Activated CD8-positive, alpha-beta T cell treated with anti-CD3 and anti-CD28 coated beads for 36 hours (primary cell): ENCODE results near the gene ATP6V0C. TPM values are rescaled to one million over a fixed set of nuclear protein-coding genes. Genes with fewer than 3 reads are reported as not detected.

Experiments used
- ATAC-seq: fragments of 200-7000 bp; cut with Tn5 transposase; one replicate; pipeline ENCODE4 v1.10.0; 2021; ENCODE audit warnings: mild to moderate bottlenecking, moderate library complexity
- CTCF ChIA-PET: fragments of 350-600 bp; sonication (Branson Sonifier 250); formaldehyde crosslinking; loops from one replicate; lab custom pipeline; 2021; ENCODE audit warnings: antibody characterized with exemption; lab: Charles Lee
- POLR2A ChIA-PET: fragments of 350-600 bp; sonication (Branson Sonifier 250); formaldehyde crosslinking; loops from one replicate; lab custom pipeline; 2021; ENCODE audit warnings: antibody characterized with exemption; lab: Charles Lee
- DNase-seq: peaks from one replicate; pipeline ENCODE4 v3.0.0-alpha.2; 2020
- H3K27ac Mint-ChIP-seq: one replicate; pipeline ENCODE4 v1.8.0; 2021; ENCODE audit warnings: mild to moderate bottlenecking, mixed read lengths
- H3K27me3 Mint-ChIP-seq: one replicate; pipeline ENCODE4 v1.8.0; 2021; ENCODE audit warnings: mixed read lengths
- H3K36me3 Mint-ChIP-seq: one replicate; pipeline ENCODE4 v1.8.0; 2021; ENCODE audit warnings: low read depth, mixed read lengths
- H3K4me1 Mint-ChIP-seq: one replicate; pipeline ENCODE4 v1.8.0; 2021; ENCODE audit warnings: low read depth, mixed read lengths
- H3K4me3 Mint-ChIP-seq: one replicate; pipeline ENCODE4 v1.8.0; 2021; ENCODE audit warnings: mild to moderate bottlenecking, moderate library complexity, mixed read lengths
- H3K9me3 Mint-ChIP-seq: one replicate; pipeline ENCODE4 v1.8.0; 2021; ENCODE audit warnings: mixed read lengths
- intact Hi-C: fragments of 100-400 bp; cut with micrococcal nuclease; formaldehyde crosslinking; loops from one replicate; pipeline ENCODE4 v1.10.0; 2022
- total RNA-seq, 2 experiments: library from RNA; stranded (reverse); gene quantifications; one replicate each; pipeline ENCODE4 v1.2.3, GENCODE V29; 2021
- TF ChIP-seq, protein P1 (sequence below): fragments of 200-600 bp; IDR thresholded peaks from one replicate; pipeline ENCODE4 v1.8.0; 2022; ENCODE audit warnings: antibody characterized with exemption, mild to moderate bottlenecking

Gene ATP6V0C
- total RNA-seq, 2 experiments from 2014 or later = 85.9 to 88.6 TPM

- ATAC-seq (no peak), DNase-seq (no peak)
- Mint-ChIP-seq H3K4me3 (no peak overlapping the region), H3K27me3 (no peaks in the 10 kb centered on the region), H3K4me1 (no peaks in the 10 kb centered on the region), H3K36me3 (peaks cover 5% of the 10 kb centered on the region), H3K9me3 (no peaks in the 10 kb centered on the region), H3K27ac (no peak overlapping the region)
- CTCF ChIA-PET = interaction anchor here (1.2 kb wide), 1 partner anchor 301 kb away, joined by 3 read pairs; no protein-coding TSS in a partner anchor
- intact Hi-C loops = no loop called here
- TF ChIP-seq, protein P1, sequence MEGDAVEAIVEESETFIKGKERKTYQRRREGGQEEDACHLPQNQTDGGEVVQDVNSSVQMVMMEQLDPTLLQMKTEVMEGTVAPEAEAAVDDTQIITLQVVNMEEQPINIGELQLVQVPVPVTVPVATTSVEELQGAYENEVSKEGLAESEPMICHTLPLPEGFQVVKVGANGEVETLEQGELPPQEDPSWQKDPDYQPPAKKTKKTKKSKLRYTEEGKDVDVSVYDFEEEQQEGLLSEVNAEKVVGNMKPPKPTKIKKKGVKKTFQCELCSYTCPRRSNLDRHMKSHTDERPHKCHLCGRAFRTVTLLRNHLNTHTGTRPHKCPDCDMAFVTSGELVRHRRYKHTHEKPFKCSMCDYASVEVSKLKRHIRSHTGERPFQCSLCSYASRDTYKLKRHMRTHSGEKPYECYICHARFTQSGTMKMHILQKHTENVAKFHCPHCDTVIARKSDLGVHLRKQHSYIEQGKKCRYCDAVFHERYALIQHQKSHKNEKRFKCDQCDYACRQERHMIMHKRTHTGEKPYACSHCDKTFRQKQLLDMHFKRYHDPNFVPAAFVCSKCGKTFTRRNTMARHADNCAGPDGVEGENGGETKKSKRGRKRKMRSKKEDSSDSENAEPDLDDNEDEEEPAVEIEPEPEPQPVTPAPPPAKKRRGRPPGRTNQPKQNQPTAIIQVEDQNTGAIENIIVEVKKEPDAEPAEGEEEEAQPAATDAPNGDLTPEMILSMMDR = no peak
- POLR2A ChIA-PET = no interaction called here
These were observed 18.7 kb upstream of the ATP6V0C start for GRCh38 chr16:2495041-2495440.

DNA sequence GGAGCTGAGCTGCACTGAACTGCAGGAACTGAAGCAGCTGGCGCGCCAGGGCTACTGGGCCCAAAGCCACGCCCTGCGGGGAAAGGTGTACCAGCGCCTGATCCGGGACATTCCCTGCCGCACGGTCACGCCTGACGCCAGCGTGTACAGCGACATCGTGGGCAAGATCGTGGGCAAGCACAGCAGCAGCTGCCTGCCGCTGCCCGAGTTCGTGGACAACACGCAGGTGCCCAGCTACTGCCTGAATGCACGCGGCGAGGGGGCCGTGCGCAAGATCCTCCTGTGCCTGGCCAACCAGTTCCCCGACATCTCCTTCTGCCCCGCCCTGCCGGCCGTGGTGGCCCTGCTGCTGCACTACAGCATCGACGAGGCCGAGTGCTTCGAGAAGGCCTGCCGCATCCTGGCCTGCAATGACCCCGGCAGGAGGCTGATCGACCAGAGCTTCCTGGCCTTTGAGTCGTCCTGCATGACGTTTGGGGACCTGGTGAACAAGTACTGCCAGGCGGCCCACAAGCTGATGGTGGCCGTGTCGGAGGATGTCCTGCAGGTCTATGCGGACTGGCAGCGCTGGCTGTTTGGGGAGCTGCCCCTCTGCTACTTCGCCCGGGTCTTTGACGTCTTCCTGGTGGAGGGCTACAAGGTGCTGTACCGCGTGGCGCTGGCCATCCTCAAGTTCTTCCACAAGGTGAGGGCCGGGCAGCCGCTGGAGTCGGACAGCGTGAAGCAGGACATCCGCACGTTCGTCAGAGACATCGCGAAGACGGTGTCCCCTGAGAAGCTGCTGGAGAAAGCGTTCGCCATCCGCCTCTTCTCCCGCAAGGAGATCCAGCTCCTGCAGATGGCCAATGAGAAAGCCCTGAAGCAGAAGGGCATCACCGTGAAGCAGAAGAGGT lies 17.3 kb upstream of the ATP6V0C start:
- H3K9me3 Mint-ChIP-seq = no peaks in the 10 kb centered on the region
- ChIA-PET POLR2A (interaction anchor here (0.6 kb wide), 1 partner anchor 221 kb away, joined by 3 read pairs; no protein-coding TSS in a partner anchor), CTCF (no interaction called here)
- ATAC-seq (no peak), DNase-seq (no peak)
- no peak overlapping the region for H3K27ac Mint-ChIP-seq
- H3K27me3 Mint-ChIP-seq = no peaks in the 10 kb centered on the region
- intact Hi-C loops = no loop called here
- peaks cover 5% of the 10 kb centered on the region for H3K36me3 Mint-ChIP-seq
- no peak overlapping the region for H3K4me3 Mint-ChIP-seq
- no peaks in the 10 kb centered on the region for H3K4me1 Mint-ChIP-seq
- TF ChIP-seq, protein P1 = no peak

DNA sequence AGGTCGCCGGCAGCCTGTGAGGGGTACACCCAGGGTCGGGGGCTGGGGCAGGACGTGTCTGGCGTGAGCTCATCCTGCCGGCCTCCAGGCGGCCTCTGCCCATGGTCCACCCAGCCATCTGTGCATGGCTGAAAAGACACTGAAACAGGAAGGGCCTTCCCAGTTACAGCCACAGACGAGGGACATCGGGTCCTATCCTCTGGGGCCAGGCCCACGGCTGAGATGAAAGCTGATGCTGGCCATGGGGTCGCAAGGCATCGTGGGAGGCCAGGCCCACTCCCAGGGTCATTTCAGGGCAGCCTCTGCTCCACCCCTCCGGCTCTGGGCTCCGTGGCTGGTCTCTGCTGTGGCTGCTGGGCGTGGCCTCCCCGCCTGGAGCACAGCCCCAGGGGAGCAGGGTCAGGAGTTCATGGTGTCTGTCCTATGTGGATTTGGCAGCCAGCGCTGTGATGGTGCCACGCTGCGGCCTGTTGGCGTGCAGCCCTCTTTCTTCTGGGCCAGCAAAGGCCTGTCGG lies 16.6 kb upstream of the ATP6V0C start:
- Mint-ChIP-seq H3K36me3 (peaks cover 5% of the 10 kb centered on the region), H3K27me3 (no peaks in the 10 kb centered on the region), H3K4me1 (no peaks in the 10 kb centered on the region), H3K27ac (no peak overlapping the region), H3K9me3 (no peaks in the 10 kb centered on the region), H3K4me3 (no peak overlapping the region)
- intact Hi-C loops = no loop called here
- TF ChIP-seq, protein P1 = no peak
- ChIA-PET POLR2A (no interaction called here), CTCF (no interaction called here)
- DNase-seq = no peak
- no peak for ATAC-seq

DNA sequence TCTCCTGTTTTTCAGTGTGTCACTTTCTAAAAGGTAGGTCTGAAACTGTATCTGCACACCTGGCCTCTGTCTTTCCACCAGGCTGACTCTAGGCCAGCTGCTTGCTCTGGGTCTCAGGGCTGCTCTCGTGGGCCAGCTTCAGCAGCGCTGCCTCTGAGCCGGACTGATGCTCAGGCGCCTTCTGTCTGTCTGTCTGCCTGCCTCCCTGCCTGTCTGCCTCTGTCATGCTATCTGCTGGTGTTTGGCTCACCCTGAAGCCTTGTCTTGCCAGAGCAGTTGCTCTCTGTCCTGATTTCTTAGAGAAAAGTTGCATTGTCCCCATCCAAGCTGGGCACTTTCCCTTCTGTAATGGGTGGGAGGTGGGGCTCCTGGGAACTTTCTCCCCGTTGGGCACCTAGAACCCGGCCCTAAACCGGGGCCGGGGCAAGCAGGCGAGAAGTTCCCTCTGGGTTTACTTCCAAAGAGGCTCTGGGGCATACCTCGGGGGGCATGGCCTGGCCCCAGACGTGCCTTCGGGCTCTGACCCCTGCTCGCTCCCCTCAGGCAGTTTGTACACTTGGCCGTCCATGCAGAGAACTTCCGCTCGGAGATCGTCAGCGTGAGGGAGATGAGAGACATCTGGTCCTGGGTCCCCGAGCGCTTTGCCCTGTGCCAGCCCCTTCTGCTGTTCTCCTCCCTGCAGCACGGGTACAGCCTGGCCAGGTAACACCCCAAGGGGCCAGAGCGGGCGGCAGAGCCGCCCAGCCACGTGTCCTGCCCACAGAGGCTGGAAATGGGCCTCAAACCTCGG lies 15.9 kb upstream of the ATP6V0C start:
- TF ChIP-seq, protein P1 = no peak
- Mint-ChIP-seq H3K9me3 (no peaks in the 10 kb centered on the region), H3K4me3 (no peak overlapping the region), H3K36me3 (peaks cover 5% of the 10 kb centered on the region), H3K4me1 (no peaks in the 10 kb centered on the region), H3K27ac (no peak overlapping the region), H3K27me3 (no peaks in the 10 kb centered on the region)
- CTCF ChIA-PET = no interaction called here
- intact Hi-C loops = no loop called here
- DNase-seq (no peak), ATAC-seq (no peak)
- POLR2A ChIA-PET = interaction anchor here (0.9 kb wide), 1 partner anchor 67 kb away, joined by 4 read pairs; no protein-coding TSS in a partner anchor
